GDM1 (cell line): ENCODE data around the gene ARIH1.

Source experiments
- DNase-seq: peaks from one replicate; lab custom pipeline; 2025; lab: John Stamatoyannopoulos, UW

The ARIH1 gene

GRCh38 chr15:72540606-72541237 lies 66.6 kb downstream of the ARIH1 start:
- no peak for DNase-seq

DNA sequence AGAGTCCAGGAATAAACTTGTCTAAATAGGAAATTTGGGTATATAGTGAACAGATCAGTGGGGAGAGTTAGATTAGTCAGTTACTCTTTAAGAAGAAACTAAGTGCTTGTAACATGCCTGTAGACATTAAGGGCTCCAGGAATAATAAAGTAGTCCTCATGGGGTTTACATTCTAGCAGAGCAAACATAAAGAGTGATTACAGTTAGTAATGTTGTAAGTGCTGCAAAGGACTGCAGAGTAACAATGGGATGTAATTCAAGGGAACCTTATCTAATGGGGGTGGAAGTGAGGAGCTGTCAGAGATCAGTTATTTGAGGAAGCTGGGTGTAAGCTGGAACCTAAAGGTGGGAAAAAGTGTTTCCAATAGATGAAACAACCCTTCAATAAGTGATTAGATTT lies 67.5 kb downstream of the ARIH1 start:
- DNase-seq: no peak

GRCh38 chr15:72545156-72545555 lies 71.0 kb downstream of the ARIH1 start:
- DNase-seq: no peak

GRCh38 chr15:72554471-72555425 lies 80.6 kb downstream of the ARIH1 start:
- DNase-seq: no peak

- no peak for DNase-seq
These were observed 85.7 kb downstream of the ARIH1 start for GRCh38 chr15:72559781-72560180.

- no peak for DNase-seq
These were observed 86.3 kb downstream of the ARIH1 start for GRCh38 chr15:72560458-72560857.

DNA sequence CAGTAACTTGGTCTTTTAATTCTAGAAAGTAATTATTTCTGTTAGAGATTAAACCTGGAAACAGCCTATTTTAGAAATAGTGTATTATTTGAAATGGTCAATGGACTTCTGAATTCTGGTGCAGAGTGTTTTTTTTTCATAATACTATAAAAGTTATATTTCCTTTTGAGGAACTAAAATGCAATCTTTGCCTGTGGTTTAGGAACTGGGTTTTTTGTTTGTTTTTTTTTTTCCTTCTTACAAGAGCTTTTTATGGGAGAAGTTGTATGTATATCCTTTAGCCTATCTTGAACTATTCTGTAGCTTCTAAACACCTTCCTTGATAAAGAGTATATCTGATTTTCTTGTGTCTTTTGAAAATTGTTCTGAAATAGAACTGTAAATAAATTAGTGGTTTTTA lies 88.3 kb downstream of the ARIH1 start:
- no peak for DNase-seq

DNA sequence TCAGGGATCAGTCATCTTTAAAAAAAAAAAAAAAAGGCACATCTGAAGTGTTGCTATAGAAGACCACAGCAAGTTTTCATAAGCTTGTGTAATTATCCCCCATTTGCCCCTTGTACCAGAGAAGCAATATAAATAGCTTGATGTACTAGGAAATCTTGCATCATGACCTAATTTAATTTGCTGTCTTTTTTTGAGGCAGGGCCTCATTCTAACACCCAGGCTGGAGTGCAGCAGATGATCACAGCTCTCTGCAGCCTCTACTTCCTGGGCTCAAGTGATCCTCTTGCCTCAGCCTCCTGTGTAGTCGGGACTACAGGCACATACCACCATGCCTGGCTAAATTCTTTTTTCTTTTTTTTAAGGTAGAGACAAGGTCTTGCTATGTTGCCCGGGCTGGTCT lies 88.7 kb downstream of the ARIH1 start:
- no peak for DNase-seq

DNA sequence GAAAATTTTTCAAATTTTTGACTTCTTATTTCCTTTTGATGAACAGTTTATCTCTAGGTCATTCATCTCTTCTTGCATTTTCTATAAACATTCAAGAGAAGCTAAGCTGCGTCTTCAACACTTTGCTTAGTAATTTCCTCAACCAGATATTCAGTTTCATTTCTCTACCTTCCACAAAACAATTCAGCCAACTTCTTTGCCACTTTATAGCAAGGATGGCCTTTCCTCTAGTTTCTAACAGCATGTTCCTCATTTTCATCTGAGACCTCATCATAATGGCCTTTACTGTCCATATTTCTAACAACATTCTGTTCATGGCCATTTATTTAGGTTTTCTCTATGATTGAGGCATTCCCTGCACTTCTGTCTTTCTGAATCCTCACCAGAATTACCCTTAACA lies 90.0 kb downstream of the ARIH1 start:
- DNase-seq: no peak

- DNase-seq: no peak
These were observed 92.8 kb downstream of the ARIH1 start for GRCh38 chr15:72566973-72567372.

DNA sequence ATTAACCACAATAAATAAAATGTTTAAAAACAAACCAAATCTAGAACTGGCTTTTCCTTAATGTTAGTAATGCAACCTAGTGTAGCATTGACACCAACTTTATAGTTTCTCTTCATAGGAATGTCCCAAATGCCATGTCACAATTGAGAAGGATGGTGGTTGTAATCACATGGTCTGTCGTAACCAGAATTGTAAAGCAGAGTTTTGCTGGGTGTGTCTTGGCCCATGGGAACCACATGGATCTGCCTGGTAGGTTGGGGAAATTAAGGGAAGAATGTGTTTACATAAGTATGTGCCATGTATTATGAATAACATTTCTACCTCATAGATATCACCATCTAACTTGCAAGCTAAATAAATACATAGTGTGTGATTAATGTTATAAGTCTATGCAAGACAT lies 95.9 kb downstream of the ARIH1 start:
- no peak for DNase-seq

GRCh38 chr15:72579814-72580213 lies 105.7 kb downstream of the ARIH1 start:
- no peak for DNase-seq

- DNase-seq: no peak
These were observed 109.9 kb downstream of the ARIH1 start for GRCh38 chr15:72584006-72584405.

GRCh38 chr15:72585025-72585424 lies 110.9 kb downstream of the ARIH1 start:
- no peak for DNase-seq

DNA sequence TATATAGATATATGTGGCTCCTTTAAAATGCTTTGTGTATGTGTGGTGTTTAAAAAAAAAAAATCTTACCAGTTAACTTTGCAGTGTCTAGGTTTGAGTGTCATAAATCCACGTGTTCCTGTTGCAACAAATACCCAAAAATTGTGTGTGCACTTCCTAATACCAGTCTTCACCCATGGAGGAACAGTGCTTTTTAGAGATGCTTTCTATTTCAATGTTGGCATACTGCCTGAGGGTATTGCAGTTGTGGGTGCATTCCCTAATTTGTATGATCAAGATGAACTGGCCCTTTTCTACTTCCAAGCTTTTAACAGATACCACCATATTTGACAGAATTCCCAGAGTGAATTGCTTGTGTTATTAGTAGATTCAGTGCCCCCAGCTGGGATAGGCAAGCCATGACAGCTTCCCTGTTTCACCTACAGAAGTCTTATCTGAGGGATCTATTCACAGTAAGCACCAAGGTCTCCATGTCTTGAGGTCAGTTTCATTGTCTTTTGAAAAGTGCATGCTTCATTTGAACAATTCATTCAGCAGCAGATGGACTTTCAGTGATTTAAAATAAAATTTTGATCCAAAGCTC lies 111.4 kb downstream of the ARIH1 start:
- no peak for DNase-seq

DNA sequence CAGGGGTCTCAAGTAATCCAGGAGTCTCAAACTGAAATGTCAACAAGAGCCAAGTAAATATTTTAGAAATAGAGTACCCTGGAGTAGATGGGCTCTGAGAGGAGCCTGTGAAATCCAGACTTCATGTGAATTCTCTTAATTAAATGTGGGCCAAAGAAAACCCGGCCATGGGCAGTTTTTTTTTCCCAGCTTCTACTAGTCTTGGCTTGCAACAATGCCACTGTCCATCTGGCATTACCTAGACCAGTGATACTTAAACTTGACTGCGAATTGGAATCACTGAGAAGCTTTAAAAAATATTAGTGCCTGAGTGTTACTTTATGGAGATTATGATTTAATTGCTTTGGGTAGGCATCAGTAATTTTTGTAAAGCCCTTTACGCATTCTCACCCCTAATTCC lies 114.0 kb downstream of the ARIH1 start:
- no peak for DNase-seq

- DNase-seq: no peak
These were observed 116.3 kb downstream of the ARIH1 start for GRCh38 chr15:72590427-72590826.

- DNase-seq: no peak
These were observed 117.2 kb downstream of the ARIH1 start for GRCh38 chr15:72591361-72591760.

- DNase-seq: no peak
These were observed 118.0 kb downstream of the ARIH1 start for GRCh38 chr15:72592097-72592496.

DNA sequence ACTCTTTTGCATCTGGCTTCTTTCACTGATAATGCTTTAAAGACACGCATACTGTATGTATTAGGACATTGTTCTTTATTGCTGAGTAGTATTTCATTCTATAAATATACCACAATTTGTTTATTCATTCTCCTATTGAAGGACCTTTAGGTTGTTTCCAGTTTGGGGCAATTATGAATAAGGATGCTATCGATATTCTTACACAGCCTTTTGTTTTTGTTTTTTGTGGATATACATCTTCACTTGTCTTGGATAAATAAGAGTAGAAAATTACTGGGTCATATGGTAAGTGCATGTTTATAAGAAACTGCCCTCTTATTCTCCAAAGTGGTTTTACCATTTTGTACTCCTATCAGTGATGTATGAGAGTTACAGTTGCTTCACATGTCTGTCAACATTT lies 118.5 kb downstream of the ARIH1 start:
- DNase-seq: no peak

- DNase-seq: no peak
These were observed 119.7 kb downstream of the ARIH1 start for GRCh38 chr15:72593838-72594237.

- DNase-seq: no peak
These were observed 125.8 kb downstream of the ARIH1 start for GRCh38 chr15:72599855-72600464.

DNA sequence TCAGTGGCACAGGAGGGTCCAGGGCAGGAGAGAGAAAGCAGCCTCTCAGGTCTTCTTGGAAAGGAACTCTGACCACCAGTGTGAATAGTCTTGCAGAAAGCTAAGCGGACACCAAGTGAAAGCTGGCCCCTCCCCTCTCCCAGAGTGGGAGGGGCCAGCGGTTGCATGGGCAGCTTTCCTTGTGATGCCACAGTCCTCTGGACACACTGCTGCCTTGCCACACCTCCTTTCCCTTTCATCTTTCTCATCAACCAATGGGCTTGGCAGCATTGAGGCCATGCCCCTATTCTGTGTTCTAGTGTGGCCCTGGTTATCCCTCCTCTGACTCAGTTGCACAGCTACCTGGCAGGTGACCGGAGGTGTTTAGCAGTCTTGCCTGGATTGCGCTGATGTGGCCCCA lies 130.7 kb downstream of the ARIH1 start:
- no peak for DNase-seq
